Thoracic aorta (tissue), 2 donors: ENCODE results near the gene MED9. TPM values are rescaled to one million over a fixed set of nuclear protein-coding genes. Genes with fewer than 3 reads are reported as not detected.

Experiments
- ATAC-seq: fragments of 150-250 bp; one replicate; pipeline ENCODE4 v1.8.0; 2017; ENCODE audit warnings: low read depth; ENCODE audit not compliant: insufficient number of reproducible peaks, low FRiP score
- DNase-seq: peaks from one replicate; pipeline ENCODE4 v3.0.0-alpha.2; 2020; ENCODE audit warnings: low spot score
- H3K27ac ChIP-seq, 2 donors: fragments of 200-600 bp; sonication (generic); 1 replicate in 1 of 2; 2 replicates in 1 of 2; pipeline ENCODE4 v1.5.1; 2016; ENCODE audit warnings: mild to moderate bottlenecking in 2 of 2, moderate library complexity in 2 of 2
- H3K27me3 ChIP-seq: fragments of 200-600 bp; sonication (generic); replicated peaks from 2 replicates; pipeline ENCODE4 v1.6.0; 2016; ENCODE audit warnings: mild to moderate bottlenecking; ENCODE audit not compliant: insufficient read depth
- H3K36me3 ChIP-seq: fragments of 200-600 bp; sonication (generic); one replicate; pipeline ENCODE4 v1.5.1; 2016
- H3K4me1 ChIP-seq, 2 donors: fragments of 200-600 bp; sonication (generic); 1 replicate in 1 of 2; 2 replicates in 1 of 2; pipeline versions ENCODE4 v1.5.1 to v1.6.0; 2016; ENCODE audit warnings: low read depth in 2 of 2, mild to moderate bottlenecking in 1 of 2; ENCODE audit not compliant: control insufficient read depth in 1 of 2
- H3K4me3 ChIP-seq: fragments of 200-600 bp; sonication (generic); 2 replicates; pipeline ENCODE4 v1.5.1; 2016; ENCODE audit warnings: mild to moderate bottlenecking
- H3K9me3 ChIP-seq: fragments of 200-600 bp; sonication (generic); 2 replicates; pipeline ENCODE4 v1.5.1; 2016
- CTCF ChIP-seq: fragments of 200-600 bp; sonication (generic); IDR thresholded peaks from one replicate; pipeline ENCODE4 v1.5.1; 2019; ENCODE audit warnings: antibody characterized with exemption
- total RNA-seq, 2 donors: library from RNA; depleted of rRNA; stranded (reverse); fragments of >200 nt; gene quantifications; one replicate each; pipeline versions ENCODE4 v1.1.0 to v1.2.3, GENCODE V29; 2016

MED9 gene
- total RNA-seq, 2 donors from 2014 or later = 6.6 to 15.2 TPM

GRCh38 chr17:17434477-17434876, 42.3 kb upstream of the MED9 start:
- DNase-seq (no peak), ATAC-seq (no peak)
- Histone ChIP-seq H3K27me3 (no peaks in the 10 kb centered on the region), H3K27ac (no peak overlapping the region), H3K4me3 (no peak overlapping the region), H3K4me1 (no peaks in the 10 kb centered on the region), H3K9me3 (no peaks in the 10 kb centered on the region), H3K36me3 (no peaks in the 10 kb centered on the region)
- TF ChIP-seq CTCF = no peak

- DNase-seq (no peak), ATAC-seq (no peak)
- Histone ChIP-seq H3K36me3 (no peaks in the 10 kb centered on the region), H3K4me1 (no peaks in the 10 kb centered on the region), H3K27me3 (no peaks in the 10 kb centered on the region), H3K27ac (no peak overlapping the region), H3K4me3 (no peak overlapping the region), H3K9me3 (no peaks in the 10 kb centered on the region)
- TF ChIP-seq CTCF = no peak
Measured at GRCh38 chr17:17435323-17435722, 41.5 kb upstream of the MED9 start.

GRCh38 chr17:17437461-17437860, 39.3 kb upstream of the MED9 start:
- H3K27me3 ChIP-seq = no peaks in the 10 kb centered on the region
- H3K27ac ChIP-seq = no peak overlapping the region
- no peak for ATAC-seq
- H3K4me3 ChIP-seq = no peak overlapping the region
- DNase-seq = no peak
- H3K9me3 ChIP-seq = no peaks in the 10 kb centered on the region
- TF ChIP-seq CTCF = no peak
- no peaks in the 10 kb centered on the region for H3K36me3 ChIP-seq
- H3K4me1 ChIP-seq = no peaks in the 10 kb centered on the region

GRCh38 chr17:17437893-17438292, 38.9 kb upstream of the MED9 start:
- no peaks in the 10 kb centered on the region for H3K4me1 ChIP-seq
- no peak for DNase-seq
- H3K9me3 ChIP-seq = no peaks in the 10 kb centered on the region
- H3K36me3 ChIP-seq = no peaks in the 10 kb centered on the region
- H3K27ac ChIP-seq = no peak overlapping the region
- no peak overlapping the region for H3K4me3 ChIP-seq
- no peaks in the 10 kb centered on the region for H3K27me3 ChIP-seq
- no peak for TF ChIP-seq CTCF
- ATAC-seq = no peak

- Histone ChIP-seq H3K27me3 (no peaks in the 10 kb centered on the region), H3K36me3 (no peaks in the 10 kb centered on the region), H3K9me3 (no peaks in the 10 kb centered on the region), H3K27ac (no peak overlapping the region), H3K4me1 (no peaks in the 10 kb centered on the region), H3K4me3 (no peak overlapping the region)
- ATAC-seq = no peak
- DNase-seq = no peak
- TF ChIP-seq CTCF = peak; percentile 32
Measured at GRCh38 chr17:17440010-17440843, 36.6 kb upstream of the MED9 start.
